WTC11 (cell line): ENCODE results near the gene ACBD4.

ENCODE experiments used
- FOXJ3 ChIP-seq: sonication (generic); formaldehyde crosslinking; IDR thresholded peaks from 2 replicates; pipeline ENCODE4 v1.9.0; 2021; ENCODE audit warnings: missing genetic modification reagents, mild to moderate bottlenecking, borderline replicate concordance
- FOXP1 ChIP-seq: sonication (generic); formaldehyde crosslinking; IDR thresholded peaks from 2 replicates; pipeline ENCODE4 v1.8.0; 2022; ENCODE audit warnings: missing genetic modification reagents, mild to moderate bottlenecking, moderate library complexity, borderline replicate concordance
- GTF2I ChIP-seq: fragments of 250-450 bp; sonication (Bioruptor Pico); conservative IDR thresholded peaks from 2 replicates; pipeline ENCODE4 v1.4.0; 2021; ENCODE audit warnings: mild to moderate bottlenecking
- ZNF232 ChIP-seq: sonication (generic); formaldehyde crosslinking; IDR thresholded peaks from 2 replicates; pipeline ENCODE4 v1.8.0; 2022; ENCODE audit warnings: mild to moderate bottlenecking, missing genetic modification reagents
- ZNF263 ChIP-seq: sonication (generic); formaldehyde crosslinking; IDR thresholded peaks from 2 replicates; pipeline ENCODE4 v1.8.1; 2022; ENCODE audit warnings: low read depth, mild to moderate bottlenecking, moderate library complexity, missing genetic modification reagents
- ZNF423 ChIP-seq: fragments of 250-450 bp; sonication (Bioruptor Pico); IDR thresholded peaks from 2 replicates; pipeline ENCODE4 v2.1.2; 2022; ENCODE audit warnings: mild to moderate bottlenecking, moderate library complexity
- TF ChIP-seq, protein P1 (sequence below): fragments of 200-600 bp; IDR thresholded peaks from 2 replicates; pipeline ENCODE4 v1.8.0; 2022; ENCODE audit warnings: antibody characterized with exemption
- TF ChIP-seq, protein P2 (sequence below): sonication (generic); formaldehyde crosslinking; IDR thresholded peaks from 2 replicates; pipeline ENCODE4 v1.8.1; 2023; ENCODE audit warnings: mild to moderate bottlenecking, missing genetic modification reagents, moderate library complexity
- TF ChIP-seq, protein P3 (sequence below): sonication (generic); formaldehyde crosslinking; conservative IDR thresholded peaks from 2 replicates; pipeline ENCODE4 v1.8.1; 2023; ENCODE audit warnings: mild to moderate bottlenecking, low read depth, missing genetic modification reagents, moderate library complexity
- TF ChIP-seq, protein P4 (sequence below): sonication (generic); formaldehyde crosslinking; IDR thresholded peaks from 2 replicates; pipeline ENCODE4 v1.8.1; 2023; ENCODE audit warnings: mild to moderate bottlenecking, missing genetic modification reagents
- TF ChIP-seq, protein P5 (sequence below): sonication (generic); formaldehyde crosslinking; conservative IDR thresholded peaks from 2 replicates; pipeline ENCODE4 v1.8.1; 2022; ENCODE audit warnings: mild to moderate bottlenecking, missing genetic modification reagents
- TF ChIP-seq, protein P6 (sequence below): sonication (generic); formaldehyde crosslinking; IDR thresholded peaks from 2 replicates; pipeline ENCODE4 v1.8.0; 2022; ENCODE audit warnings: mild to moderate bottlenecking, missing genetic modification reagents

DNA sequence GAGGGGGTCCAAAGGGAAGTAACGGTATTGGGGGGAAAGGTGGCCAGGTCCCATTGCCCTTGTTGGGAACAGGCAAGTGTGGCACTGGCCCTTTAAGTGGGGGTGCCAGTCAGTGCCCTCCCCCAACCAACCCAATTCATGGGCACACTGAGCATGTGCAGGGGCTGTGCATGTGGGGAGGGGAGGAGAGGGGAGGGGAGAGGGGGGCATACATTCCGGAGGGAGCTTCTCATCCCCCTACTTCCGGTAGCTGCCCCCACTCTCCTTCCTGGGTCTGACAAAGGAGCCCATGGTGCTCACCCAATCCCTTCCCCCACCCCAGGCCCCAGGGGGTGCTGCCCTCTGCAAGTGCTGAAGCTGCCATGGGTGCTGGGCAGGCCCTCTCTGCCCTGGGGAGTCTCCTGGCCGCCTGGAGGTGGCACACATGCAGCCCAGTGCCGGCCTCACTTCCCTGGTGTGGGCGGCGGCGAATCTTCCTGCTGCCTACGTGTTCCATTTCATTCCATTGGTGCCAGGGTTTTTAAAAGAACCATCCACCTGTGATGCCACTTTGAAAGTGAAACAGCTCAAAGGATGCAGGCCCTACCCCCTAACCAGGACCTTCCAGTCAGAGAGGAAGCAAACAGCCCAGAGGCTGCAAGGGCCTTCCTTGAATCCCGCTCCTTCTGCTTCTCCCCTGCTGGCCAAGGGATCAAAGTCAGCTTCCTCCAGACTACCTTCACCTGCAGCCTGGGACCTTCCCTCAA lies 37.2 kb downstream of the ACBD4 start:
- TF ChIP-seq GTF2I (CRISPR knock-in tag) = no peak
- no peak for TF ChIP-seq FOXJ3
- TF ChIP-seq, protein P1, sequence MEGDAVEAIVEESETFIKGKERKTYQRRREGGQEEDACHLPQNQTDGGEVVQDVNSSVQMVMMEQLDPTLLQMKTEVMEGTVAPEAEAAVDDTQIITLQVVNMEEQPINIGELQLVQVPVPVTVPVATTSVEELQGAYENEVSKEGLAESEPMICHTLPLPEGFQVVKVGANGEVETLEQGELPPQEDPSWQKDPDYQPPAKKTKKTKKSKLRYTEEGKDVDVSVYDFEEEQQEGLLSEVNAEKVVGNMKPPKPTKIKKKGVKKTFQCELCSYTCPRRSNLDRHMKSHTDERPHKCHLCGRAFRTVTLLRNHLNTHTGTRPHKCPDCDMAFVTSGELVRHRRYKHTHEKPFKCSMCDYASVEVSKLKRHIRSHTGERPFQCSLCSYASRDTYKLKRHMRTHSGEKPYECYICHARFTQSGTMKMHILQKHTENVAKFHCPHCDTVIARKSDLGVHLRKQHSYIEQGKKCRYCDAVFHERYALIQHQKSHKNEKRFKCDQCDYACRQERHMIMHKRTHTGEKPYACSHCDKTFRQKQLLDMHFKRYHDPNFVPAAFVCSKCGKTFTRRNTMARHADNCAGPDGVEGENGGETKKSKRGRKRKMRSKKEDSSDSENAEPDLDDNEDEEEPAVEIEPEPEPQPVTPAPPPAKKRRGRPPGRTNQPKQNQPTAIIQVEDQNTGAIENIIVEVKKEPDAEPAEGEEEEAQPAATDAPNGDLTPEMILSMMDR = no peak
- TF ChIP-seq ZNF263 (CRISPR knock-in tag) = no peak
- no peak for TF ChIP-seq FOXP1 (CRISPR knock-in tag)
- TF ChIP-seq, protein P2, sequence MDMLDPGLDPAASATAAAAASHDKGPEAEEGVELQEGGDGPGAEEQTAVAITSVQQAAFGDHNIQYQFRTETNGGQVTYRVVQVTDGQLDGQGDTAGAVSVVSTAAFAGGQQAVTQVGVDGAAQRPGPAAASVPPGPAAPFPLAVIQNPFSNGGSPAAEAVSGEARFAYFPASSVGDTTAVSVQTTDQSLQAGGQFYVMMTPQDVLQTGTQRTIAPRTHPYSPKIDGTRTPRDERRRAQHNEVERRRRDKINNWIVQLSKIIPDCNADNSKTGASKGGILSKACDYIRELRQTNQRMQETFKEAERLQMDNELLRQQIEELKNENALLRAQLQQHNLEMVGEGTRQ = no peak
- TF ChIP-seq, protein P3, sequence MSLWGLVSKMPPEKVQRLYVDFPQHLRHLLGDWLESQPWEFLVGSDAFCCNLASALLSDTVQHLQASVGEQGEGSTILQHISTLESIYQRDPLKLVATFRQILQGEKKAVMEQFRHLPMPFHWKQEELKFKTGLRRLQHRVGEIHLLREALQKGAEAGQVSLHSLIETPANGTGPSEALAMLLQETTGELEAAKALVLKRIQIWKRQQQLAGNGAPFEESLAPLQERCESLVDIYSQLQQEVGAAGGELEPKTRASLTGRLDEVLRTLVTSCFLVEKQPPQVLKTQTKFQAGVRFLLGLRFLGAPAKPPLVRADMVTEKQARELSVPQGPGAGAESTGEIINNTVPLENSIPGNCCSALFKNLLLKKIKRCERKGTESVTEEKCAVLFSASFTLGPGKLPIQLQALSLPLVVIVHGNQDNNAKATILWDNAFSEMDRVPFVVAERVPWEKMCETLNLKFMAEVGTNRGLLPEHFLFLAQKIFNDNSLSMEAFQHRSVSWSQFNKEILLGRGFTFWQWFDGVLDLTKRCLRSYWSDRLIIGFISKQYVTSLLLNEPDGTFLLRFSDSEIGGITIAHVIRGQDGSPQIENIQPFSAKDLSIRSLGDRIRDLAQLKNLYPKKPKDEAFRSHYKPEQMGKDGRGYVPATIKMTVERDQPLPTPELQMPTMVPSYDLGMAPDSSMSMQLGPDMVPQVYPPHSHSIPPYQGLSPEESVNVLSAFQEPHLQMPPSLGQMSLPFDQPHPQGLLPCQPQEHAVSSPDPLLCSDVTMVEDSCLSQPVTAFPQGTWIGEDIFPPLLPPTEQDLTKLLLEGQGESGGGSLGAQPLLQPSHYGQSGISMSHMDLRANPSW (CRISPR knock-in tag) = no peak
- TF ChIP-seq, protein P4, sequence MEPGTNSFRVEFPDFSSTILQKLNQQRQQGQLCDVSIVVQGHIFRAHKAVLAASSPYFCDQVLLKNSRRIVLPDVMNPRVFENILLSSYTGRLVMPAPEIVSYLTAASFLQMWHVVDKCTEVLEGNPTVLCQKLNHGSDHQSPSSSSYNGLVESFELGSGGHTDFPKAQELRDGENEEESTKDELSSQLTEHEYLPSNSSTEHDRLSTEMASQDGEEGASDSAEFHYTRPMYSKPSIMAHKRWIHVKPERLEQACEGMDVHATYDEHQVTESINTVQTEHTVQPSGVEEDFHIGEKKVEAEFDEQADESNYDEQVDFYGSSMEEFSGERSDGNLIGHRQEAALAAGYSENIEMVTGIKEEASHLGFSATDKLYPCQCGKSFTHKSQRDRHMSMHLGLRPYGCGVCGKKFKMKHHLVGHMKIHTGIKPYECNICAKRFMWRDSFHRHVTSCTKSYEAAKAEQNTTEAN = no peak
- TF ChIP-seq ZNF232 (CRISPR knock-in tag) = no peak
- TF ChIP-seq ZNF423 (CRISPR knock-in tag) = peak; percentile 57; the same call in 1 of the 2 replicates
- TF ChIP-seq, protein P5, sequence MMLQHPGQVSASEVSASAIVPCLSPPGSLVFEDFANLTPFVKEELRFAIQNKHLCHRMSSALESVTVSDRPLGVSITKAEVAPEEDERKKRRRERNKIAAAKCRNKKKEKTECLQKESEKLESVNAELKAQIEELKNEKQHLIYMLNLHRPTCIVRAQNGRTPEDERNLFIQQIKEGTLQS (CRISPR knock-in tag) = no peak
- TF ChIP-seq, protein P6, sequence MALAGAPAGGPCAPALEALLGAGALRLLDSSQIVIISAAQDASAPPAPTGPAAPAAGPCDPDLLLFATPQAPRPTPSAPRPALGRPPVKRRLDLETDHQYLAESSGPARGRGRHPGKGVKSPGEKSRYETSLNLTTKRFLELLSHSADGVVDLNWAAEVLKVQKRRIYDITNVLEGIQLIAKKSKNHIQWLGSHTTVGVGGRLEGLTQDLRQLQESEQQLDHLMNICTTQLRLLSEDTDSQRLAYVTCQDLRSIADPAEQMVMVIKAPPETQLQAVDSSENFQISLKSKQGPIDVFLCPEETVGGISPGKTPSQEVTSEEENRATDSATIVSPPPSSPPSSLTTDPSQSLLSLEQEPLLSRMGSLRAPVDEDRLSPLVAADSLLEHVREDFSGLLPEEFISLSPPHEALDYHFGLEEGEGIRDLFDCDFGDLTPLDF (CRISPR knock-in tag) = no peak
